H9 (cell line): ENCODE measurements around the gene PER2. TPM values are rescaled to one million over a fixed set of nuclear protein-coding genes. Genes with fewer than 3 reads are reported as not detected.

Experiments
- DNase-seq: peaks from one replicate; pipeline ENCODE4 v3.0.0-alpha.2; 2017
- H2AFZ ChIP-seq: one replicate; pipeline ENCODE4 v1.6.1; 2013; ENCODE audit warnings: mild to moderate bottlenecking, low read length, control low read depth, moderate library complexity
- H2AK5ac ChIP-seq: 2 replicates; pipeline ENCODE4 v1.6.1; 2013; ENCODE audit warnings: low read length, control low read depth, mixed read lengths; ENCODE audit not compliant: insufficient read length
- H2BK120ac ChIP-seq: one replicate; pipeline ENCODE4 v1.6.1; 2013; ENCODE audit warnings: low read depth, mild to moderate bottlenecking, low read length, control low read depth, inconsistent platforms; ENCODE audit not compliant: poor library complexity, severe bottlenecking
- H2BK12ac ChIP-seq: 2 replicates; pipeline ENCODE4 v1.6.1; 2013; ENCODE audit warnings: low read length, control low read depth, mixed read lengths, low read depth; ENCODE audit not compliant: insufficient read length
- H2BK15ac ChIP-seq: 2 replicates; pipeline ENCODE4 v1.6.1; 2013; ENCODE audit warnings: low read depth, low read length, control low read depth
- H2BK20ac ChIP-seq: one replicate; pipeline ENCODE4 v1.6.1; 2013; ENCODE audit warnings: low read depth, mild to moderate bottlenecking, low read length, control low read depth, inconsistent platforms; ENCODE audit not compliant: poor library complexity, severe bottlenecking
- H2BK5ac ChIP-seq: 2 replicates; pipeline ENCODE4 v1.6.1; 2013; ENCODE audit warnings: low read length, control low read depth, mixed read lengths; ENCODE audit not compliant: insufficient read length
- H3K14ac ChIP-seq: 2 replicates; pipeline ENCODE4 v1.6.1; 2013; ENCODE audit warnings: low read length, control low read depth; ENCODE audit not compliant: insufficient read depth
- H3K18ac ChIP-seq: 2 replicates; pipeline ENCODE4 v1.6.1; 2013; ENCODE audit warnings: low read depth, mild to moderate bottlenecking, mixed read lengths, low read length, control low read depth; ENCODE audit not compliant: insufficient read length
- H3K23ac ChIP-seq: 2 replicates; pipeline ENCODE4 v1.6.1; 2013; ENCODE audit warnings: low read length, control low read depth, mixed read lengths, low read depth; ENCODE audit not compliant: insufficient read length
- H3K23me2 ChIP-seq: 2 replicates; pipeline ENCODE4 v1.6.1; 2013; ENCODE audit warnings: low read depth, mild to moderate bottlenecking, mixed read lengths, low read length, control low read depth; ENCODE audit not compliant: insufficient read length, poor library complexity, severe bottlenecking
- H3K27ac ChIP-seq: 2 replicates; pipeline ENCODE4 v1.5.1; 2013; ENCODE audit warnings: low read length, control low read depth, mixed read lengths, low read depth; ENCODE audit not compliant: insufficient read length
- H3K27me3 ChIP-seq: 2 replicates; pipeline ENCODE4 v1.6.1; 2013; ENCODE audit warnings: low read length, control low read depth, inconsistent platforms; ENCODE audit not compliant: insufficient read depth
- H3K4ac ChIP-seq: 2 replicates; pipeline ENCODE4 v1.6.1; 2013; ENCODE audit warnings: low read depth, mild to moderate bottlenecking, control low read depth, inconsistent platforms, low read length, moderate library complexity
- H3K4me1 ChIP-seq: 2 replicates; pipeline ENCODE4 v1.6.1; 2013; ENCODE audit warnings: low read length, control low read depth, inconsistent platforms; ENCODE audit not compliant: insufficient read depth
- H3K4me2 ChIP-seq: 2 replicates; pipeline ENCODE4 v1.6.1; 2013; ENCODE audit warnings: low read length, control low read depth, mixed read lengths; ENCODE audit not compliant: insufficient read length, insufficient read depth
- H3K56ac ChIP-seq: 2 replicates; pipeline ENCODE4 v1.6.1; 2013; ENCODE audit warnings: low read depth, mild to moderate bottlenecking, mixed read lengths, low read length, control low read depth; ENCODE audit not compliant: insufficient read length
- H3K79me1 ChIP-seq: 2 replicates; pipeline ENCODE4 v1.6.1; 2013; ENCODE audit warnings: low read depth, mild to moderate bottlenecking, moderate library complexity, low read length, control low read depth, inconsistent platforms; ENCODE audit not compliant: insufficient read depth, poor library complexity, severe bottlenecking
- H3K79me2 ChIP-seq: 2 replicates; pipeline ENCODE4 v1.6.1; 2013; ENCODE audit warnings: low read length, control low read depth, inconsistent platforms; ENCODE audit not compliant: insufficient read depth
- H3K9ac ChIP-seq: 2 replicates; pipeline ENCODE4 v1.6.1; 2013; ENCODE audit warnings: low read length, control low read depth, mixed read lengths; ENCODE audit not compliant: insufficient read length; ENCODE audit errors: extremely low read depth
- H3K9me3 ChIP-seq: one replicate; pipeline ENCODE4 v1.6.1; 2013; ENCODE audit warnings: low read depth, low read length, inconsistent platforms; ENCODE audit not compliant: control insufficient read depth
- H3T11ph ChIP-seq: one replicate; pipeline ENCODE4 v1.6.1; 2013; ENCODE audit warnings: mild to moderate bottlenecking, low read length, control low read depth, inconsistent platforms
- H4K20me1 ChIP-seq: one replicate; pipeline ENCODE4 v1.6.1; 2013; ENCODE audit not compliant: control insufficient read depth, insufficient read length, insufficient read depth
- H4K5ac ChIP-seq: 2 replicates; pipeline ENCODE4 v1.6.1; 2013; ENCODE audit warnings: low read depth, mild to moderate bottlenecking, mixed read lengths, low read length, control low read depth; ENCODE audit not compliant: insufficient read length
- H4K8ac ChIP-seq: replicated peaks from 2 replicates; pipeline ENCODE4 v1.6.1; 2013; ENCODE audit warnings: low read length, control low read depth, mixed read lengths, low read depth; ENCODE audit not compliant: insufficient read length
- H4K91ac ChIP-seq: 2 replicates; pipeline ENCODE4 v1.6.1; 2013; ENCODE audit warnings: low read depth, mild to moderate bottlenecking, moderate library complexity, mixed read lengths, low read length, control low read depth; ENCODE audit not compliant: insufficient read length
- H3K27ac Mint-ChIP-seq, 3 experiments: 2 replicates in 2 of 3; 3 replicates in 1 of 3; pipeline ENCODE4 v1.8.0; 2020 to 2021; ENCODE audit warnings: mixed read lengths in 3 of 3, mild to moderate bottlenecking in 1 of 3, moderate library complexity in 1 of 3
- H3K27me3 Mint-ChIP-seq: 2 replicates; pipeline ENCODE4 v1.8.0; 2021; ENCODE audit warnings: low read depth, mild to moderate bottlenecking, moderate library complexity, mixed read lengths
- H3K36me3 Mint-ChIP-seq, 3 experiments: 2 replicates in 2 of 3; 3 replicates in 1 of 3; pipeline ENCODE4 v1.8.0; 2020 to 2021; ENCODE audit warnings: low read depth in 3 of 3, mixed read lengths in 3 of 3; ENCODE audit not compliant: insufficient read depth in 1 of 3
- H3K4me1 Mint-ChIP-seq, 2 experiments: 2 replicates each; pipeline ENCODE4 v1.8.0; 2020; ENCODE audit warnings: mixed read lengths in 2 of 2
- H3K4me3 Mint-ChIP-seq, 2 experiments: 2 replicates in 1 of 2; 3 replicates in 1 of 2; pipeline ENCODE4 v1.8.0; 2020 to 2021; ENCODE audit warnings: mild to moderate bottlenecking in 2 of 2, mixed read lengths in 2 of 2, moderate library complexity in 1 of 2
- H3K9me3 Mint-ChIP-seq, 2 experiments: 2 replicates in 1 of 2; 3 replicates in 1 of 2; pipeline ENCODE4 v1.8.0; 2020; ENCODE audit warnings: mild to moderate bottlenecking in 2 of 2, mixed read lengths in 2 of 2, moderate library complexity in 1 of 2
- CTCF ChIP-seq: fragments of 200-600 bp; sonication (generic); conservative IDR thresholded peaks from 3 replicates; pipeline ENCODE4 v1.8.0; 2021; ENCODE audit warnings: antibody characterized with exemption, mild to moderate bottlenecking
- WGBS: extraction: QIAGEN DNeasy Blood & Tissue Kit; methylation state at CpG from one replicate; pipeline ENCODE4 v1.1.7; 2013; ENCODE audit warnings: missing lambda C conversion rate, low lambda C conversion rate, mixed read lengths; ENCODE audit not compliant: insufficient read length; ENCODE audit errors: extremely low coverage; 5-methylcytosine and 5-hydroxymethylcytosine counted together
- total RNA-seq: library from RNA; stranded (reverse); gene quantifications from 2 replicates; pipeline ENCODE4 v1.2.1, GENCODE V29; 2021

Gene PER2
- total RNA-seq, 1 experiment from 2014 or later = 12.9 TPM

DNA sequence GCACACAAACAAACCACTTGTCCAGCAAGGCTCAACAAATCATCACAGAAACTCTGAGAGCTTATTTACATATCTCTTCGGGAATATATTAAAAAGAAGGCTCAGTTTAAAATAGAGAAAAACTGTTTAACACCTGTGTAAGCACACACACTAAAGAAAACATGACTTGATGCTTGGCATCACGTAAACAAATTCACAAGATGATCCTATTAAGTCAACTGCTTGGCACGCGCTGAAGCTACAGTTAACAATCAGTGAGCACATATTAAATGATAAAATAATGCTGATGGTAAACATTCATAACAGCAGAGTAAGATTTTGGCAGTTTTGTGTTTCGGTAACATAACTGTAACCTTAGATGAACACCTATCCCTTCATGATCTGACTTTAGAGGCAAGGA is 44.3 kb downstream of the PER2 start:
- no peak overlapping the region for H3K27ac Mint-ChIP-seq
- TF ChIP-seq CTCF = no peak

More for the DNA sequence above, 44.3 kb downstream of the PER2 start:
- DNase-seq = no peak
- Histone ChIP-seq H2BK12ac (no peak overlapping the region), H3K27ac (no peak overlapping the region), H3T11ph (no peak overlapping the region), H2BK5ac (no peak overlapping the region), H3K23ac (no peak overlapping the region), H2BK20ac (no peak overlapping the region), H2BK120ac (no peak overlapping the region), H2AFZ (no peak overlapping the region), H4K8ac (no peak overlapping the region), H3K23me2 (peaks cover 4% of the 10 kb centered on the region), H3K9me3 (no peaks in the 10 kb centered on the region), H3K4me1 (peaks cover 3% of the 10 kb centered on the region; the same call in 1 of the 2 replicates), H4K91ac (no peak overlapping the region), H3K9ac (no peak overlapping the region), H3K79me2 (no peaks in the 10 kb centered on the region), H4K5ac (no peak overlapping the region), H3K14ac (no peak overlapping the region), H3K27me3 (no peaks in the 10 kb centered on the region; the same call in 1 of the 2 replicates), H2BK15ac (no peak overlapping the region), H3K79me1 (no peaks in the 10 kb centered on the region), H3K4me2 (no peak overlapping the region), H3K4ac (no peak overlapping the region), H3K56ac (no peak overlapping the region), H3K18ac (no peak overlapping the region), H2AK5ac (no peak overlapping the region), H4K20me1 (no peaks in the 10 kb centered on the region)
- Mint-ChIP-seq H3K27me3 (peaks cover 15% of the 10 kb centered on the region), H3K36me3 (peaks cover 11 to 21% (median 14%) of the 10 kb centered on the region in 3 experiments), H3K4me3 (no peak overlapping the region), H3K9me3 (peaks cover 0 to 3% of the 10 kb centered on the region in 2 experiments; a peak in 2 of 5 replicates), H3K4me1 (peaks cover 12 to 18% of the 10 kb centered on the region in 2 experiments)
- no CpG with 5 or more reads among the region's 5 CpGs for WGBS
